PC-9 (cell line): Measurements from ENCODE around the gene NAA25. TPM values are rescaled to one million over a fixed set of nuclear protein-coding genes. Genes with fewer than 3 reads are reported as not detected.

ENCODE experiments used
- BruUV-seq: library from RNA; stranded (reverse); fragments of 400-500 nt; replicated peaks from 2 replicates; lab custom pipeline; 2021; lab: Mats Ljungman, UMichigan
- CTCF ChIA-PET: fragments of 300-600 bp; sonication (Branson Sonifier 250); formaldehyde crosslinking; loops from one replicate; lab custom pipeline; 2022; ENCODE audit warnings: antibody characterized with exemption; lab: Charles Lee
- POLR2A ChIA-PET: fragments of 300-600 bp; sonication (Branson Sonifier 250); formaldehyde crosslinking; loops from one replicate; lab custom pipeline; 2022; ENCODE audit warnings: antibody characterized with exemption; ENCODE audit not compliant: unreplicated experiment; lab: Charles Lee
- DNase-seq, 2 experiments: peaks; one replicate each; pipeline versions ENCODE4 v3.0.0 to v3.0.0-alpha.2; 2015 to 2022; ENCODE audit warnings: mixed read lengths in 1 of 2
- H2AFZ ChIP-seq: fragments of 200-600 bp; sonication (generic); 2 replicates; pipeline ENCODE4 v1.8.1; 2017; ENCODE audit warnings: antibody characterized with exemption
- H3F3A ChIP-seq: fragments of 200-600 bp; sonication (generic); 2 replicates; pipeline ENCODE4 v1.8.1; 2017; ENCODE audit warnings: antibody characterized with exemption, mild to moderate bottlenecking, low read depth; ENCODE audit not compliant: insufficient read depth
- H3K27ac ChIP-seq: fragments of 200-600 bp; sonication (generic); 2 replicates; pipeline ENCODE4 v1.6.1; 2016; ENCODE audit warnings: mixed run types
- H3K27me3 ChIP-seq: fragments of 200-600 bp; sonication (generic); 2 replicates; pipeline ENCODE4 v1.6.1; 2016; ENCODE audit warnings: low read depth, mixed run types; ENCODE audit not compliant: insufficient read depth
- H3K36me3 ChIP-seq: fragments of 200-600 bp; sonication (generic); 2 replicates; pipeline ENCODE4 v1.6.1; 2016; ENCODE audit warnings: low read depth, mixed run types
- H3K4me1 ChIP-seq: fragments of 200-600 bp; sonication (generic); replicated peaks from 2 replicates; pipeline ENCODE4 v1.6.1; 2016; ENCODE audit warnings: mixed run types; ENCODE audit not compliant: insufficient read depth
- H3K4me2 ChIP-seq: fragments of 200-600 bp; sonication (generic); 2 replicates; pipeline ENCODE4 v1.6.1; 2017; ENCODE audit warnings: mixed run types
- H3K4me3 ChIP-seq: fragments of 200-600 bp; sonication (generic); 2 replicates; pipeline ENCODE4 v1.6.1; 2016; ENCODE audit warnings: mixed run types
- H3K79me2 ChIP-seq: fragments of 200-600 bp; sonication (generic); 2 replicates; pipeline ENCODE4 v1.6.1; 2017; ENCODE audit warnings: low read depth, mixed run types
- H3K9me2 ChIP-seq: fragments of 200-600 bp; sonication (generic); 2 replicates; pipeline ENCODE4 v1.8.1; 2017; ENCODE audit warnings: mild to moderate bottlenecking; ENCODE audit not compliant: insufficient read depth
- H3K9me3 ChIP-seq: fragments of 200-600 bp; sonication (generic); 2 replicates; pipeline ENCODE4 v1.8.1; 2016; ENCODE audit warnings: low read depth; ENCODE audit not compliant: insufficient read depth
- H4K20me1 ChIP-seq: fragments of 200-600 bp; sonication (generic); 2 replicates; pipeline ENCODE4 v1.8.1; 2017; ENCODE audit not compliant: insufficient read depth
- CTCF ChIP-seq: fragments of 200-600 bp; sonication (generic); conservative IDR thresholded peaks from 2 replicates; pipeline ENCODE4 v1.6.1; 2017; ENCODE audit warnings: mixed run types, antibody characterized with exemption, mild to moderate bottlenecking, moderate library complexity
- EZH2 ChIP-seq: fragments of 200-600 bp; sonication (generic); IDR thresholded peaks from 2 replicates; pipeline ENCODE4 v1.8.0; 2017; ENCODE audit warnings: antibody characterized with exemption, low read depth
- intact Hi-C: fragments of 100-400 bp; cut with micrococcal nuclease; formaldehyde crosslinking; loops from one replicate; pipeline ENCODE4 v1.10.0; 2022; ENCODE audit not compliant: unreplicated experiment
- total RNA-seq: library from RNA; stranded (reverse); gene quantifications from 2 replicates; pipeline ENCODE4 v1.2.3, GENCODE V29; 2021

Gene NAA25
- total RNA-seq, 1 experiment from 2014 or later, result 37.0 TPM

- ChIA-PET CTCF (no interaction called here), POLR2A (no interaction called here)
- intact Hi-C loops, result no loop called here
- Histone ChIP-seq H3F3A (peaks cover 11% of the 10 kb centered on the region), H3K4me2 (no peak overlapping the region), H3K79me2 (no peaks in the 10 kb centered on the region), H3K9me2 (no peaks in the 10 kb centered on the region), H3K36me3 (no peaks in the 10 kb centered on the region), H4K20me1 (no peaks in the 10 kb centered on the region), H2AFZ (no peak overlapping the region), H3K9me3 (no peaks in the 10 kb centered on the region), H3K27ac (no peak overlapping the region), H3K4me3 (no peak overlapping the region), H3K27me3 (no peaks in the 10 kb centered on the region), H3K4me1 (peaks cover 21% of the 10 kb centered on the region)
- BruUV-seq, result no TSS peak
- no peak for TF ChIP-seq EZH2
- TF ChIP-seq CTCF, result no peak
- no peak for DNase-seq
Measured at GRCh38 chr12:111991535-111991934, 117.0 kb downstream of the NAA25 start.

GRCh38 chr12:111984820-111985219, 123.8 kb downstream of the NAA25 start:
- H3K9me3 ChIP-seq, result no peaks in the 10 kb centered on the region
- H3K9me2 ChIP-seq, result no peaks in the 10 kb centered on the region
- no peak overlapping the region for H3K27ac ChIP-seq
- ChIA-PET CTCF (no interaction called here), POLR2A (interaction anchor here (0.6 kb wide), 1 partner anchor 25 kb away, joined by 4 read pairs; no protein-coding TSS in a partner anchor)
- H3K36me3 ChIP-seq, result no peaks in the 10 kb centered on the region
- H3K4me1 ChIP-seq, result no peaks in the 10 kb centered on the region
- H2AFZ ChIP-seq, result no peak overlapping the region
- TF ChIP-seq CTCF (no peak), EZH2 (no peak)
- no TSS peak for BruUV-seq
- no peaks in the 10 kb centered on the region; the same call in 1 of the 2 replicates for H4K20me1 ChIP-seq
- intact Hi-C loops, result no loop called here
- H3K79me2 ChIP-seq, result no peaks in the 10 kb centered on the region
- no peak overlapping the region for H3K4me3 ChIP-seq
- H3K4me2 ChIP-seq, result no peak overlapping the region
- no peak for DNase-seq
- H3K27me3 ChIP-seq, result no peaks in the 10 kb centered on the region
- H3F3A ChIP-seq, result no peaks in the 10 kb centered on the region

- intact Hi-C loops, result no loop called here
- H3K9me2 ChIP-seq, result no peaks in the 10 kb centered on the region
- BruUV-seq, result no TSS peak
- H2AFZ ChIP-seq, result no peak overlapping the region
- H3K4me3 ChIP-seq, result no peak overlapping the region
- H3K4me1 ChIP-seq, result 0 out of 2 replicates have a peak, but pooled peaks cover under 1% of the 10 kb centered on the region
- H3K27me3 ChIP-seq, result no peaks in the 10 kb centered on the region
- ChIA-PET POLR2A (no interaction called here), CTCF (no interaction called here)
- TF ChIP-seq EZH2 (no peak), CTCF (no peak)
- no peaks in the 10 kb centered on the region; the same call in 1 of the 2 replicates for H4K20me1 ChIP-seq
- no peak overlapping the region for H3K27ac ChIP-seq
- H3K36me3 ChIP-seq, result no peaks in the 10 kb centered on the region
- H3K79me2 ChIP-seq, result no peaks in the 10 kb centered on the region
- no peaks in the 10 kb centered on the region for H3F3A ChIP-seq
- no peak for DNase-seq
- H3K9me3 ChIP-seq, result no peaks in the 10 kb centered on the region
- H3K4me2 ChIP-seq, result no peak overlapping the region
Measured at GRCh38 chr12:111981987-111982386, 126.6 kb downstream of the NAA25 start.
